NOMO-1 treated with dmso at 0.1 percent for 144 hours (cell line): Measurements from ENCODE around the gene WBP2NL.
"Not testable (repeated sequence)": the region's sequence is repeated elsewhere in the genome, so short reads cannot be mapped to it uniquely, and the experiment has no call there.

Source experiments
- DNase-seq: peaks from one replicate; lab custom pipeline; 2025; ENCODE audit not compliant: unreplicated experiment; lab: John Stamatoyannopoulos, UW

Gene WBP2NL

GRCh38 chr22:42071508-42071907, 72.9 kb downstream of the WBP2NL start:
- DNase-seq: not testable (repeated sequence)

GRCh38 chr22:42072606-42073330, 74.2 kb downstream of the WBP2NL start:
- DNase-seq: no peak

GRCh38 chr22:42073621-42074041, 75.0 kb downstream of the WBP2NL start:
- no peak for DNase-seq

- peak; percentile 25 for DNase-seq
Observed at GRCh38 chr22:42074132-42074811, 75.7 kb downstream of the WBP2NL start, which contains the start of gene PHETA2. PHETA2 (plus strand) TSS chr22:42074248; CDS start chr22:42077294, 3,046 bp downstream.

GRCh38 chr22:42074846-42075676, 76.5 kb downstream of the WBP2NL start:
- no peak for DNase-seq

- no peak for DNase-seq
Observed at GRCh38 chr22:42076764-42077485, 78.3 kb downstream of the WBP2NL start.

GRCh38 chr22:42077486-42078125, 79.0 kb downstream of the WBP2NL start:
- no peak for DNase-seq
